HG03342 (cell line): ENCODE data around the gene KIF7.

Experiments
- ATAC-seq: cut with Tn5 transposase; IDR thresholded peaks from one replicate; pipeline ENCODE4 v1.9.1; 2021; ENCODE audit warnings: mild to moderate bottlenecking, moderate library complexity; ENCODE audit not compliant: unreplicated experiment

Gene KIF7

DNA sequence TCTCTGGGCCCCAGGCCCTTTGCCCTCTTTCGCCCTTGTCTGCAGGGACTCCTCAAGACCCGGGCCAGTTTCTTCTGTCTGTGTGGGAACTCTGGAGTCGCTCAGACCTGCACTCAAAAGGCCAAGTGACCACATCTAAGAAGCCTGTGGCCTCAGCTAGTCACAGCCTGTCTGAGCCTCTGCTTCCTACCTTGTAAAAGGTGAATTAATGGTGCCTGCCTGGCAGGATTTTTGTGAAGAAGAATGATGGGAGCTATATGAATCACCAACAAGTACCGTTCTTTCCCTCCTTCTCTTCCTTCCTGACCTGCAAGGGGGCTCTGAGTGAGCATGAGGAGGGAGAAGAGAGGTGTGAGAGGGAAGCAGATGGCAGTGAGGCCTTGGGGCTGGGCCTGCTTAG is 16.4 kb upstream of the KIF7 start:
- no peak for ATAC-seq

DNA sequence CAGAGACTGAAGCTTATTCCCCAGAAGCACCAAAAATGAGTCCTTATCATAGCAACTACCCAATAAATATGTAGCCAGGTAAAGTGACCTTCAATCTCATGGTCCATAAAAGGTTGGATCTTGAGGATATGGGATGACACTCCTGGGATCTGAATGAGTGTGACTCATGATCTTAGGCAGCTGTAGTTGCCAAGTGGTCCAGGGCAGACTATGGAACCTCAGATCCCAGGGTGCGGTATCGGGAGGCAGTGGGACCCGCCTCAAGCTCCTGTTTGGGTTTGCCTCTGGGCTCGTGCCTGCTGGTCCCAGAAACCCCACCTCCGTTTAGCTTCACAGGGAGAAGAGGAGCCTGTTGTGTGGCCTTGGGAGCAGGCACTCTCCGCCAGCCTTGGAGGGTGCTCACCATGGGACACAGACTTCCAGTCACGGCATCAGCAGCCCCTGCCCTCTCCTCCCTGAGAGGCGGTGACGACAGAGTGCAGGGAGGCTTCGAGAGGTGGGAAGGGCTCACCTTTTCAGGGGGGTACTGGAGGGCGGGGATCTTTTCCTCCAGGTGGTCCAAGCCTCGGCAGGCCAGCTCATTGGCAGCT is 15.8 kb upstream of the KIF7 start:
- ATAC-seq: no peak

DNA sequence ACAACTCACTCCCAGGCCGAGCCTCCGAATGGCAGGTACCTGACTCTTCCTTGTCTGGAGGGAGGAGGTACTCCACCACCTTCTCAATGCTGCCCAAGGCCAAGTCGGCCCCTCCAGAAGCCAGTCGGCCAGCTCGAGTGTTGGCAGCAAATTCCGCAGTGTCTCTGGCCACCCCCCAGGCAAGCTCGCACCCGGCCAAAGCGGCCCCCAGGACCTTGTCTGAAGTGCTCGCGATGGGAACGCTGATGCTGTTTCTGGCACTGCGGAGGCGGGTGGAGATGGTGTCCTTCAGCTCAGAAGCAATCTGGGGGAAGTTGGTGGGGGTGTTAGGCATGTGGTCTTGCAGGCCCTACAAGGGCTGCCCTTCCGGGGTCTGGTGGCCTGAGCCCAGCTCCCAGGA is 14.7 kb upstream of the KIF7 start:
- no peak for ATAC-seq

DNA sequence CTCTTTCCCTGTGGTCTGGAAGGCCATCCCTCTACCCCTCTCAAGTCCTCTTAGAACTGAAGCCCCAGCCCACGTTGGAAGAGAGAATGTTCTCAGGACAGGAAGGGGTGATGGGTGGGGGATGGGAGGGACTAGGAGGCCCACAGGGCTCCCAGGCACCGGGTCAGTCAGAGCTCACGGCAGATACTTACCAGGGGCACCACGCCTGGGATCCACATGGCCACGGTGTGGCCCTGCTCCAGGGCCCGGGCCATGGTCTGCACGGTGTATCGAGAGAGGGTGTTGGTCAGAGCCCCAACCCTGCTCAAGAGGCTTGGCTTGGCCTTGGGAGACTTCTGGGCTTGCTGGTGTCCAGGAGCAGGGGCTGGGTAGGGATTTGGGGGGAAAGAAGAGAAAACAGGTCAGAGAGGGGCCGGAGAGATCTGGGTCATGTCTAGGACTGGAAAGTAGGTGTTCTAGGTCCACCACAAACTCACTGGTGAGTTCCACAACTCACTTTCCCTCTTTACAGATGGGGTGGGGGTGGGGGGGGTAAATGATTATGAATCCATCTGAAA is 14.1 kb upstream of the KIF7 start:
- no peak for ATAC-seq

DNA sequence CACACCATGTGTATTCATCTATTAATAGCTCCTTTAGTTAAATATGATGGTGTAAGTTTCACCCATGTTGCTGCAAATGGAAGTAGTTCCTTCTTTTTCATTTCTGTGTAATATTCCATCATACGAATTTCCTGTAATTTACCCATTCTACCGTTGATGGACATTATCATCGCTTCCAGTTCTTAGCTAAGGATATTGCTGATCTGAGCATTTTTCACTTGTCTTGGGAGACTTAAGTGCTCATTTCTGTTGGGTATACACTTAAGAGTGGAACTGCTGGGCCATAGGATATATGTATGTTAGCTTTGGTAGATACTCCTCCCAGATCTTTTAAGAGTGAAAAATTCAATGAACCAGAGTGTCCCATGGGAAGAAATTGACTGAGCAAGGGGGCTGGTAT is 12.9 kb upstream of the KIF7 start:
- ATAC-seq: no peak

DNA sequence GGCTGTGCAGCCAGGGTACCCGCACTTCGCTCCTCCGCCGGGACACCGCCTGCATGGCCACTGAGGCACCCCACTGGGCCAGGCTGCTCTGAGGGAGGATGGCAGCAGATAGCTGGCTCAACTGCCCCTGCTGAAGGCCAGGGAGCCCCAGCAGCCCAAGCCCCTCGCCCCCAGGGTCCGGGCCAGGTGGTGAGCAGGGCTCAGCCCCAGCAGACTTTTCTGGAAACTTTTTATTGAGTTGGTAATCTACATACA is 12.4 kb upstream of the KIF7 start:
- no peak for ATAC-seq

DNA sequence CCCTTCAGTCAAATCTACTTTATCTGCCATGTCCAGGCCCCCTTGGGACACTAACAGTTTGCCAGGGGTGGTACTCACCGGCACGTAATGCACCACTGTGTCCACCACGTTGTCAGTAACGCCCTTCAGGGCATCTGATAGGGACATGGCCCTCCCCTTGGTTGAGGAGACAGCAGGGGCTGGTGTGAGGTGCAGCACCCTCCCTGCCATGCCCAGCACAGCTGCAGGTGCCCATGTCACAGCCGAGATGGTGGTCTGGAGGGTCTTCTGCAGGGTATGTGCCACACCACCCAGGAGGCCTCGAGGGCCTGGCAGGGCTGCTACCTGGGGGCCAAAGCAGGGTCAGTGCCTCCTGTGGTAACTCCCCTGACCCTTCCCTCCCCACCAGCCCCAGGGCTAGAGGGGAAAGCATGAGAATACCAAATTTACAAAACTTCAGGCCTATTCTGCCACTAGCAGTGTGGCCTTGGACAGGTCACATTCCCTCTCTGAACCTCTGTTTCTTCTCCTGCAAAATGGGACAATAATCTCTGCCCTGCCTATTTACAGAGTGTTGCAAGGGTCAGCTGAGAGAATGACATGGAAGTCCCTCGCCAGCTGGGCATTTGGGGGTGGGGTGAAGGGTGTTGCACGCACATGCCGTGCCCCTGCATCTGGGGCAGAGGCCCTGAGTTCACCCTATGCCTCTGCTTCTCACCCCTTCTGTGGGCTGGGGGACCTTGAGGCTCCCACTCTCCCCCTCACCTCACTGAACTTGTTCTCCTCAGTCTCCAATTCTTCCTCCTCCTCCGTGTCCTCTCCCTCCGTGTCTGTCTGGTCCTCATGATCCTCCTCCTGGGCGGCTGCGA is 11.8 kb upstream of the KIF7 start:
- no peak for ATAC-seq

DNA sequence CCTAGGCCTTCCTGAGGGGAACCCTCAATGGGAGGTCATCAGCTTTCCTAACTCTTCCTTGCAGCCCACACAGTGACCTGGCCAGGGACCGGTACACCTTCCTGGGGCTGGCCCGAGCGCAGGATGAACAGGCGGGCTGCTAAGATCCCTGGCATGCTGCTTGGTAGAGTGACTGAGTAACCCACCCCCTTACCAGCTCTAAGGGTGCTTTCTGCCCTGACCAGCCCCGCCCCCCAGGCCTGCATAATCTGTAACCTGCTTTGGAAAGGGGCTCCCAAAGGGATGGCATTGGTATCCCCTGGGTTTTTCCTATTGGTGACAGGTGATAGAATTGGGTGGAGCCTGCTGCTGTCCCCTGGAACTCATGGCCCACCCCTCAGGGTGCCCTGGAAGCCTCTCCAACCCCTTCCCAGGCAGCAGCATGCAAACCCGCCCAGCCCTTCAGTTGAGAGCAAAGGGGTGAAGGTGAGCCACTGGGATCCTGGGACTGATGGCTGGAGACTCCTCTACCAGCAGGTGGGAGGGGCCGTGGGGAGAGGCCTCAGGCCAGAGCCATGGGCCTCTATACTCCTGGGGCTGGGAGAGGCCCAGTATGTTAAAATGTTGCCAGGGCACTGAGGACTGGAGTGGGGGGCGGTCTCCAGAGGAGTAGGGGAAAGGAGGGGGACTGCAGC is 11.1 kb upstream of the KIF7 start:
- no peak for ATAC-seq

DNA sequence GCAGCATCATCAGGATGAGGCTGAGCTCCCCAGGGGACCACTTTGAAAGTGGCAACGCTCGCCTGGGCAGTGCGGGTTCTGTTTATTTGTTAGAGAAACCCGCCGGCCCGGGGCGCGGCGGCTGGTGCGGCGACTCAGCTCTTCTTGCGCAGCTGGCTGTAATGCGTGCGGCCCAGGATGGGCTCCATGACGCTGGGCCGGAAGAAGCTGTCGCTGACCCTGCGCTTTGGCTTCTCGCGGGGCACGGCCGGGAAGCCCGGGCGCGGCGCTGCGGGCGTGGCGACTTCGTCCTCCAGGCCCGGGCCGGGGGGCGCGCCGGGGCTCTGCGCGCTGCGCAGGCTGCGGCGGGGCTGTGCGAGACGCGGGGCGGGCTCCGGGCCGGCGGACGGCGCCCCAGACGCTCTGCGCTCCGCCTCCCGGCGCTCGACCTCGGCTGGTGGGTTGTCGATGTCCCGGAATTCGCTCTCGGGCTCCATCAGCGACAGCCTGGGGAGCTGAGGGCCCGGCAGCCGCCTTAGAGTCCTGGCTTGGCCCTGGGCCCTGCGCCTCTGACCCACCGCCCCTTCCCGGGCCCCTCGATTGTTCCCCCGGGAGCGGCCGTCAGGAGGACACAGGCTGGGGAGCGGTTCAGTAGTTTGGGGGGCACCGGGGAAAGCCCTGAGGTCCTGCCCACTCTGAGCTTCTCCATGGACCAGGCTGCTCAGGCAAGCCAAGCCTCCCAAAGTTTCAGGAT is 10.3 kb upstream of the KIF7 start:
- ATAC-seq: no peak

DNA sequence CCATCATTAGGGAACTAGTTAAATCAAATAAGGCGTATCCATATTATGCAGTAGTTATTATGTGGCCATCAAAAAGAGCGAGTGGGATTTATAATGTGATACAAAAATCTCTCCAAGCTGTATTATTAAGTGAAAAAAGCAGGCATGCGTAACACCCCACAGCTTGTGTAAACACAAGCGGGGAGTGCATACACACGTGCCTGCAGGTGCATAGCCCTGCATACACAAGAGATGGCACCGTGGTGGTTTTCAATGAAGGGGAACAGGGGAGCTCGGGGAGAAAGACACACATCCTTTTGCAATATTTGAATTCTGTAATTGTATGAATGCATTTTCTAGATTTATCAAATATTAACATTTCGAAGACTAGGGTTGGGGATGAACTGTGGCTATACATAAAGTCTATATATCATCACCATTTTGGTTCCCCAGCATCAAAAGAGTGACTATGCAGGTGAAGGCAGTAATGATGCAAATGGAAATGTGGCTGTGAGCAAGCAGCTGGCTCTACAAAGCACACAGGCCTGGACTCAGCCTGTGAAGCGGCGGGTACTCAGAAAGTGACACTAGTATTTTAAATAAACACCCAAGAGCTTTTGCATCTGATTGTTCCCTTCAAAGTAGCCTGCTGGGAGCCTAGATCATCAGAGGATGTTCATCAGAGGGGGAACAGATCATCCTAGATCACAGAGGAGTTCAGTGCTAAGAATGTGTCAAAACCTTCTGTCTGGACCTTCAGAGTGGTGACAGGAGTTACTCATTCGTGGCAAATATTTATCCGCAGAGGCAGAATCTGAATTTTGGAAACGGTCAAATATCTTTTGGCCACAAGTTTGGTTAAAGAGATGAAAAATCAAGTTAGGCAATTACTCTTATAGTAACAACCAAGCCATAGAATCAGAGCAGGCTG is 9.4 kb upstream of the KIF7 start:
- no peak for ATAC-seq

DNA sequence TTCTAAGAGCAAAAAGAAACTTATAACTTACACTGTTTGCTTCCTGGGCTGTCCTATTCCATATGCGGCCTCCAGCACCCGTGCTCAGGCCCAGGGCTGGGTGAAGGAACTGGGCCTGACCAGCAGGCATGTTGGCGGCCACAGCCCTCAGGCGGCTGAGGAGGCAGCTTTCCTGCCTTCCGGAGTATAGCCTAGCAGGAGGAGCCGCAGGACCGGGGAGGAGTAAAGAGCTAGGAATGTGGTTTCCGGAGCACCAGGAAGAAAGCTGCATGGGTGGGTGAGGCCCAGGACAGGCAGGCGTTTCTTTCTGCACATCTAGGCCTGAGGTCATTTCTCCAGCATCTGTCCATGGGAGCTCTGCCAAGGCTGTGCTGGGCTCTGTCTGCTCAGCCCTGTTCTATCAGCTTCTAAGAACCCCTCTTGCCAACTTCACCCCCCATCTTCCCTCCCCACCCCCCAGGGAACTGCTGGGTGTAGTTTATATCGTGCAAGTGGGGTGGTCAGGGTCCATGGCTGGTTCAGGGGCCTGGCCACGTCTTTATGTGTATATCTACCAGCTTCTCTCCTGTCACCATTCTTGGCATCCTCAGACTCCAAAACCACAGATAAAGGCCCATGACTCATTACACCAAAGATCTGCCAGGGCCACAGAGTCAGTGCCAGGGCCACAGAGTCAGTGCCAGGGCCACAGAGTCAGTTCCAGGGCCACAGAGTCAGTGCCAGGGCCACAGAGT is 7.8 kb upstream of the KIF7 start:
- no peak for ATAC-seq

DNA sequence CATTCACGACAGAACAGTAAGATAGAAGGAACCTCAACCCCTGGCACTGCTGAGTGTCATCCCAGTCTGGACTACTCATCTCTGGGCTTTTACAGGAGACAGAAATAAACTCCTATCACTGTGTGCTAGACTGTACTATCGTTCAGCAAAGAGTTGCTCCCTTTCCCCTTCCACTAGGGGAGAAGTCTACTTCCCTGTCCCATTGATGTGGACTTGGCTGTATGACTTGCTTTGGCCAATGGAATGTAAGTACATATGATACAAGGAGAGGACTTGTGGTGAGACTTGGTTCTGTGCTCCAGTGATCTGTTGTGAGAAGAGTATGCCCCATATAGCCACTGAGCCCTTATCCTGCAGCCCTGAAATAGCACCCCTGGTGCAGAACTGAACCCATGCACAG is 5.3 kb upstream of the KIF7 start:
- no peak for ATAC-seq

DNA sequence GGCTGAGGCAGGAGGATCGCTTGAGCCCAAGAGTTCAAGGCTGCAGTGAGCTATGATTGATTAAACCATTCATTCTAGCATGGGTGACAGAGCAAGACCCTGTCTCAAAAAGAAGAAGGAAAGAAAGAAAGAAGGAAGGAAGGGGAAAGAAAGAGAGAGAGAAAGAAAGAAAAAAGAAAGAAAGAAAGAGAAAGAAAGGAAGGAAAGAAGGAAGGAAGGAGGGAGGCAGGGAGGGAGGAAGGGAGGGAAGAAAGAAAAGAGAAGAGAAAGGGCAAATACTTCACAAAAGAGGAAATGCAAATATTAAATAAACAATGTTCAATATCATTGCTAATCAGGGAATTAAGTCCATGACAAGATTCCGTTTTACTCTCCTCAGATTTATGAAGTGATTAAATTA is 4.0 kb upstream of the KIF7 start:
- ATAC-seq: no peak

DNA sequence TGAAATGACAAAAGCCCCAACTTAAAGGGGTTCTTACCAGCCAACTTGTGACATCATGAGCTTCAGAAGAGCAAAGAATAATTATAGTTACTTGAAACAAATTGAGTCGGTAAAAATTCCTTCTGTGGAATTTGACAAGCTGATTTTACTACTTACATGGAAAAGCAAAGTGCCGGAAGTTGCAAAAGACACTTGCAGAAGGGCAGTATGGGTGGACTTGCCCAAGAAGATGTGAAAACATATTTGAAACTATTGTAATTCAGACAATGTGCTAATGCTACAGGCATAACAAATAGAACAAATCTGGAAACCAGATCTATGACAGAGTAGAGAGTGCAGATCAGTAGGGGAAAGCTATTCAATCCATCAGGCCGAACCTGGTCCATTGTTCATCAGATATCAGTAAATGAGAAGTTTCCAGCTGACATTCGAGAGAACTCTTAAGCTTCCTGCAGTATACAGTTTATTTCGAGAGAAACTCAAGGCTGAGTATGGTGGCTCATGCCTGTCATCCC is 2.5 kb upstream of the KIF7 start:
- ATAC-seq: no peak

DNA sequence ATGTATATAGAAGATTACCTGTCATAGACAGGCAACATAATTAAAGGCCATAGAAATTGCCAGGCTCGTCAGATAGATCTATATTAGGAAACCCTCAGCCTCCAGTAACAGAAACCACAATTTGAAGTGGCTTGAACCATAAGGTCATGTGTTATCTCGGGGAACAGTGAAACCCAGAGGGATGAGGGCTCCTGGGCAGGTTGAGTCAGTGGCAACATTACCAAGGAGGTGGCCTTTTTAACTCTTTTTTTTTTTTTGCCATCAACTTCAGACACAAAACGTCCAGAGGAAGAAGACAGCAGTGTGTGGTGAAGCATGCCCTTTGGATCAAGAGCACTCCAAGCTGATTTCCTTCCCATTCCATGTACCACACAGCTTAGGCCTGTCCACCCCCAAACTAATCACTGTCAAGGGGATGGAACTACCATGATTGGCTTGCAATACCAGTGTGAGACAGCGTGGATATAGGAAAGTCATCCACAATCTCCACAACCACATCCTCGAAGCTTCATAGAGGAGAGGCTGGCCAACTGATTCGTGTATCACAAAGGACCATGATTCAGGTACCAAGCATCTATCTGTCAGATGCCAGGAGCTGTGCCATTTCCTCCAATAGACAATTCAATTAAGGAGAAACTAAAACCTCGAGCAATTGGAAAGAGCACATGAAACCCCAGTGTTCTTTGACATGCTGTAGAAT is 999 bp upstream of the KIF7 start:
- no peak for ATAC-seq

DNA sequence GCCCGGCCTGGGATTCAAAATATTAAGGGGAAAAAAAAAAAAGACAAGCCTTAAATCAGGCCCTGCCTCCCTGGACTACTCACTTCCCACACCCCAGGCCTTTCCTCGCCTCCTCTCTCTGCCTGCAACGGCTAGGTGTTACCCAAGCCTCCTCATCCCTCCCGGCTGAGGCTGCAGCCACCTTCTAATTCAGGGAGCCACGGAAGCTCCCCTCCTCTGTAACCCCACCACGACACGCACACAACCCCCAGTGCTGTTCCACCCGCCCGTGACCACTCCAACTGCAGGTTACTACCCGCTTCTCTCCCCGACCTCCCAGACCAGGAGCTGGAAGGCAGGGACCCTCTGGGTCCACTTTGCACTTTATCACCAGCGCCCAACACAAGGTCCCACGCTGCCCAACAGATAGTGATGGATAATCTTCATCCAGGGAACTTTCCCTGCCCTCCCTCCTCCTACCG is 936 bp downstream of the KIF7 start:
- ATAC-seq: no peak

DNA sequence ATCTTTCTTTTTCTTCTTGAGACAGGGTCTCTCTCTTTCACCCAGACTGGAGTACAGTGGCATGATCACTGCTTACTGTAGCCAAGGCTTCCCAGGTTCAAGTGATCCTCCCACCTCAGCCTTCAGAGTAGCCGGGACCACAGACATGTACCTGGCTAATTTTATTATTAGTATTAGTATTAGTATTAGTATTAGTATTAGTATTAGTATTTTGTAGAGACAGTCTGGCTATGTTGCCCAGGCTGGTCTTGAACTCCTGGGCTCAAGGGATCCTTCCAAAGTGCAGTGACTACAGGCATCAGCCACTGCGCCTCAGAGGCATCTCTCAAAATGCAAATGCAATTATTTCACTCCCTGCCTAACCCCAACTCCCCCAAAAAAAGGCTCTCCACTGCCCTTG is 1.7 kb downstream of the KIF7 start:
- no peak for ATAC-seq

DNA sequence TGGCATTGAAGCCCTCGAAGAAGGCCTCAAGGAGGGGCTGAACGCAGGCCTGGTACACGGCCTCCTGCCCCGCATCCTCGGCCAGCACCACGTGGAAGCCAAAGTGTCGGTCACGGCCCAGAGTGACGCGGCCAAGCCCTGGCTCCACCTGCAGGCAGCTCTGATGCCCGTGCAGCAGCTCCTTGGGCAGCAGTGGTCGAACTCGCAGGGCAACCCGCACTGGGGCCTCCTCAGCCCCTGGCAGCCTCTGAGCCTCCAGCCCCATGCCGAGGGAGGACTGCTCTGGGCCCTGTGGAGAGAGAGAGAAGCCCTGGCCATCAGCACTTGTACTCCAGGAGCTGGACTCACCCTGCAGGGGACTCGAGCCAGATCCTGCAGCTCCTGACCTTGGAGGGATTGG is 2.6 kb downstream of the KIF7 start:
- no peak for ATAC-seq

DNA sequence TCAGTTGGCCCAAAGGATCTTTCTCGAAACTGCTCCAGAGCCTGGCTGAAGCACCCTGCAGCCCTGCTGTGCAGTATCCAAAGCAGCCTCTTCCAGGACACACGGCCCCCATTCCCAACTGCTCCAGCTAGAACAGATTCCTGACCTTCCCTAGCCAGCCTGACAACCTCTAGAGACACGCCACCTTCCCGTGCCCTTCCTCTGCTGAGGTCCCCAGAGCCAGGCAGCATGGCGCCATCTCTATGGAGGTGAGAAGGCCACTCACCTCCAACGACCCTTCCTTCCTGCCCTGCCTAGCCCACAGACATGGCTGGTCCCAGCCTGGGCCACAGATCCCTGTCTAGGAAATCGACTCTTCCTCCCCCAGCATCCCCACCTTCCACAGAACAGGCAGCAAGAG is 3.1 kb downstream of the KIF7 start:
- no peak for ATAC-seq
